ENCODE measurements around the gene CSF1R.

CSF1R gene

GRCh38 chr5:150085950-150086715, at the start of gene CSF1R:
CSF1R (minus strand) TSS chr5:150086554; CDS start chr5:150086427, 127 bp downstream.
- no peak for DNase-seq

GRCh38 chr5:150135557-150136304, 49.4 kb upstream of the CSF1R start:
- no peak for ATAC-seq (ENCODE audit: insufficient read depth, low read depth)
- H3K4me1 ChIP-seq (ENCODE audit: insufficient read depth, low read length) = no peaks in the 10 kb centered on the region
- H3K27ac ChIP-seq (ENCODE audit: low read length) = no peak overlapping the region

More at GRCh38 chr5:150085950-150086715, at the start of gene CSF1R:
- Histone ChIP-seq H2AFZ (ENCODE audit: low read depth, low read length) (no peak within 1 kb of the TSS), H3K9ac (ENCODE audit: low read depth, low read length) (no peak within 1 kb of the TSS), H3K27me3 (ENCODE audit: insufficient read depth, low read length, poor library complexity) (peaks cover 17% of the 10 kb centered on the region), H3K4me1 (ENCODE audit: insufficient read depth, low read length) (no peaks in the 10 kb centered on the region), H3K9me3 (ENCODE audit: insufficient read depth, low read length, severe bottlenecking) (no peaks in the 10 kb centered on the region), H3K4me3 (ENCODE audit: low read depth in 1 of 2, low read length in 2 of 2) (no peak within 1 kb of the TSS), H3K27ac (ENCODE audit: low read length) (no peak within 1 kb of the TSS), H4K20me1 (ENCODE audit: insufficient read depth, low read length) (no peaks in the 10 kb centered on the region), H3K79me2 (ENCODE audit: insufficient read depth, low read length) (no peaks in the 10 kb centered on the region), H3K36me3 (ENCODE audit: insufficient read depth, low read length) (no peaks in the 10 kb centered on the region), H3K4me2 (ENCODE audit: insufficient read depth, low read length) (no peak within 1 kb of the TSS)
- TF ChIP-seq EZH2 (IDR thresholded peaks at IDR 0.05; ENCODE audit: borderline replicate concordance, low read depth, low read length, severe bottlenecking) (no peak), CTCF (IDR thresholded peaks at IDR 0.05; ENCODE audit: borderline replicate concordance, extremely low read depth, low read length, poor library complexity, severe bottlenecking) (no peak)
- ATAC-seq (ENCODE audit: insufficient read depth, low read depth) = no peak

GRCh38 chr5:150134198-150134588, 47.8 kb upstream of the CSF1R start:
- TF ChIP-seq EZH2 (IDR thresholded peaks at IDR 0.05; ENCODE audit: borderline replicate concordance, low read depth, low read length, severe bottlenecking) (no peak), CTCF (IDR thresholded peaks at IDR 0.05; ENCODE audit: borderline replicate concordance, extremely low read depth, low read length, poor library complexity, severe bottlenecking) (no peak)
- Histone ChIP-seq H3K4me3 (ENCODE audit: low read depth in 1 of 2, low read length in 2 of 2) (no peak overlapping the region), H3K36me3 (ENCODE audit: insufficient read depth, low read length) (no peaks in the 10 kb centered on the region; the same call in 1 of the 2 replicates), H4K20me1 (ENCODE audit: insufficient read depth, low read length) (0 out of 2 replicates have a peak, but pooled peaks cover 5% of the 10 kb centered on the region), H2AFZ (ENCODE audit: low read depth, low read length) (no peak overlapping the region), H3K79me2 (ENCODE audit: insufficient read depth, low read length) (no peaks in the 10 kb centered on the region), H3K4me2 (ENCODE audit: insufficient read depth, low read length) (no peak overlapping the region), H3K9ac (ENCODE audit: low read depth, low read length) (no peak overlapping the region), H3K4me1 (ENCODE audit: insufficient read depth, low read length) (no peaks in the 10 kb centered on the region), H3K9me3 (ENCODE audit: insufficient read depth, low read length, severe bottlenecking) (no peaks in the 10 kb centered on the region), H3K27ac (ENCODE audit: low read length) (no peak overlapping the region), H3K27me3 (ENCODE audit: insufficient read depth, low read length, poor library complexity) (no peaks in the 10 kb centered on the region)
- DNase-seq = no peak
- ATAC-seq (ENCODE audit: insufficient read depth, low read depth) = no peak

More at GRCh38 chr5:150135557-150136304, 49.4 kb upstream of the CSF1R start:
- no peak for DNase-seq
- H3K27me3 ChIP-seq (ENCODE audit: insufficient read depth, low read length, poor library complexity) = no peaks in the 10 kb centered on the region
- H3K9me3 ChIP-seq (ENCODE audit: insufficient read depth, low read length, severe bottlenecking) = no peaks in the 10 kb centered on the region
- no peak overlapping the region for H3K9ac ChIP-seq (ENCODE audit: low read depth, low read length)
- TF ChIP-seq EZH2 (IDR thresholded peaks at IDR 0.05; ENCODE audit: borderline replicate concordance, low read depth, low read length, severe bottlenecking) = no peak
- H4K20me1 ChIP-seq (ENCODE audit: insufficient read depth, low read length) = 0 out of 2 replicates have a peak, but pooled peaks cover 6% of the 10 kb centered on the region
- H2AFZ ChIP-seq (ENCODE audit: low read depth, low read length) = no peak overlapping the region
- H3K4me2 ChIP-seq (ENCODE audit: insufficient read depth, low read length) = no peak overlapping the region
- no peaks in the 10 kb centered on the region for H3K36me3 ChIP-seq (ENCODE audit: insufficient read depth, low read length)
- no peak overlapping the region for H3K4me3 ChIP-seq (ENCODE audit: low read depth in 1 of 2, low read length in 2 of 2)
- H3K79me2 ChIP-seq (ENCODE audit: insufficient read depth, low read length) = no peaks in the 10 kb centered on the region
